Thoracic aorta (tissue), 2 donors: ENCODE results near the gene RAPH1. TPM values are rescaled to one million over a fixed set of nuclear protein-coding genes. Genes with fewer than 3 reads are reported as not detected.

ENCODE experiments used
- ATAC-seq: fragments of 150-250 bp; one replicate; pipeline ENCODE4 v1.8.0; 2017; ENCODE audit warnings: low read depth; ENCODE audit not compliant: insufficient number of reproducible peaks, low FRiP score
- DNase-seq: peaks from one replicate; pipeline ENCODE4 v3.0.0-alpha.2; 2020; ENCODE audit warnings: low spot score
- H3K27ac ChIP-seq, 2 donors: fragments of 200-600 bp; sonication (generic); 1 replicate in 1 of 2; 2 replicates in 1 of 2; pipeline ENCODE4 v1.5.1; 2016; ENCODE audit warnings: mild to moderate bottlenecking in 2 of 2, moderate library complexity in 2 of 2
- H3K27me3 ChIP-seq: fragments of 200-600 bp; sonication (generic); replicated peaks from 2 replicates; pipeline ENCODE4 v1.6.0; 2016; ENCODE audit warnings: mild to moderate bottlenecking; ENCODE audit not compliant: insufficient read depth
- H3K36me3 ChIP-seq: fragments of 200-600 bp; sonication (generic); one replicate; pipeline ENCODE4 v1.5.1; 2016
- H3K4me1 ChIP-seq, 2 donors: fragments of 200-600 bp; sonication (generic); 1 replicate in 1 of 2; 2 replicates in 1 of 2; pipeline versions ENCODE4 v1.5.1 to v1.6.0; 2016; ENCODE audit warnings: low read depth in 2 of 2, mild to moderate bottlenecking in 1 of 2; ENCODE audit not compliant: control insufficient read depth in 1 of 2
- H3K4me3 ChIP-seq: fragments of 200-600 bp; sonication (generic); 2 replicates; pipeline ENCODE4 v1.5.1; 2016; ENCODE audit warnings: mild to moderate bottlenecking
- H3K9me3 ChIP-seq: fragments of 200-600 bp; sonication (generic); 2 replicates; pipeline ENCODE4 v1.5.1; 2016
- total RNA-seq, 2 donors: library from RNA; depleted of rRNA; stranded (reverse); fragments of >200 nt; gene quantifications; one replicate each; pipeline versions ENCODE4 v1.1.0 to v1.2.3, GENCODE V29; 2016
- TF ChIP-seq, protein P1 (sequence below): fragments of 200-600 bp; sonication (generic); IDR thresholded peaks from one replicate; pipeline ENCODE4 v1.5.1; 2019; ENCODE audit warnings: antibody characterized with exemption

Gene RAPH1
- total RNA-seq, 2 donors from 2014 or later = 44.8 to 86.8 TPM

DNA sequence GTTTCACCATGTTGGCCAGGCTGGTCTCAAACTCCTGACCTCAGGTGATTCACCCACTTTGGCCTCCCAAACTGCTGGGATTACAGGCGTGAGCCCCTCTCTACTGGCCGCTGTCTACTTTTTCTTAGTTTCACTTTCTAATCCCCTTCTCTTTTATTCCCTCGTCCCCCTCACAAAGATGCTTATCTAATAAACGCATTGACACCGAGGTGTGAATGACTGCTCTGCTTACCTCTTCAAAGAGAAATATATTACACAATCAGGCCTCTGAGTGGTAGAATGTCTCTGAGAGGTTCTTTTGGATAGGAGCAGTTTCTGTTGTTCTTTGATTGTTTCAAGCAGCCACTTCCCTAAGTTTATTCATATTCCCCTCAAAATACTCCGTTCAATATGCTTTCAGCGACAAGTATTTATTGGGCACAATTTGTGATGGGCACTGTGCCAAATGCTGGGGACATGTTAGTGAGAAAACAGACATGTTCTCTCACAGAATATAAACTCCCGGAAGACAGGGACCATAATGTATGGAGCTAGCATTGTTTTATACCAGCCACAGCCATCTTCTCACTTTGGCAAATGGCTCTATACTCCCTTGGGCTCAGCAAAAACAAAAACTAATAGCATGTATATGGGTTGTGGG, 34.7 kb upstream of the RAPH1 start:
- no peak for DNase-seq
- H3K4me1 ChIP-seq = no peaks in the 10 kb centered on the region
- no peak for ATAC-seq
- H3K27ac ChIP-seq = no peak overlapping the region
- H3K9me3 ChIP-seq = no peaks in the 10 kb centered on the region
- H3K27me3 ChIP-seq = no peaks in the 10 kb centered on the region
- no peaks in the 10 kb centered on the region for H3K36me3 ChIP-seq
- H3K4me3 ChIP-seq = no peak overlapping the region
- TF ChIP-seq, protein P1, sequence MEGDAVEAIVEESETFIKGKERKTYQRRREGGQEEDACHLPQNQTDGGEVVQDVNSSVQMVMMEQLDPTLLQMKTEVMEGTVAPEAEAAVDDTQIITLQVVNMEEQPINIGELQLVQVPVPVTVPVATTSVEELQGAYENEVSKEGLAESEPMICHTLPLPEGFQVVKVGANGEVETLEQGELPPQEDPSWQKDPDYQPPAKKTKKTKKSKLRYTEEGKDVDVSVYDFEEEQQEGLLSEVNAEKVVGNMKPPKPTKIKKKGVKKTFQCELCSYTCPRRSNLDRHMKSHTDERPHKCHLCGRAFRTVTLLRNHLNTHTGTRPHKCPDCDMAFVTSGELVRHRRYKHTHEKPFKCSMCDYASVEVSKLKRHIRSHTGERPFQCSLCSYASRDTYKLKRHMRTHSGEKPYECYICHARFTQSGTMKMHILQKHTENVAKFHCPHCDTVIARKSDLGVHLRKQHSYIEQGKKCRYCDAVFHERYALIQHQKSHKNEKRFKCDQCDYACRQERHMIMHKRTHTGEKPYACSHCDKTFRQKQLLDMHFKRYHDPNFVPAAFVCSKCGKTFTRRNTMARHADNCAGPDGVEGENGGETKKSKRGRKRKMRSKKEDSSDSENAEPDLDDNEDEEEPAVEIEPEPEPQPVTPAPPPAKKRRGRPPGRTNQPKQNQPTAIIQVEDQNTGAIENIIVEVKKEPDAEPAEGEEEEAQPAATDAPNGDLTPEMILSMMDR = no peak

GRCh38 chr2:203567691-203568090, 32.6 kb upstream of the RAPH1 start:
- no peaks in the 10 kb centered on the region for H3K27me3 ChIP-seq
- TF ChIP-seq, protein P1 = no peak
- no peak overlapping the region for H3K27ac ChIP-seq
- H3K36me3 ChIP-seq = no peaks in the 10 kb centered on the region
- H3K9me3 ChIP-seq = no peaks in the 10 kb centered on the region
- no peak for ATAC-seq
- H3K4me3 ChIP-seq = no peak overlapping the region
- no peak for DNase-seq
- no peaks in the 10 kb centered on the region for H3K4me1 ChIP-seq

DNA sequence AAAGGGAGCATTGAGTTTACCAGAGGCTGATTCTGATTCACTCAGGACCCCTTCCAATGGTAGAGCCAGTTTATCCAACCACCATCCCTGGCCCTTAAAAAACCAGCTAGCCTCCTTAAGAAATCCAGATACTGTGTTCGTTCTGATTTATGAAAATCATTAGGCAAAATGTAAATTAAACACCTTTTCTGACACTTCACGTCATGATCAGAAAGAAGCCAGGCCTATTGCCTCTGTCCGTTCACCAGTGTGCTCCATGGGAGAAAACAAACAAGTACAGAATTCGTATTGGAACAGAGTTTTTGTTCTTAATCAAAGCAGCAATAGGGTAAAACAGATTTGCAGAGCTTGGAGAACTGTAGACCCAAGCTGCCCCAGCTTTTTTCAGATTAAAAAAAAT, 31.1 kb upstream of the RAPH1 start:
- no peak for DNase-seq
- H3K27ac ChIP-seq = no peak overlapping the region
- H3K4me3 ChIP-seq = no peak overlapping the region
- H3K9me3 ChIP-seq = no peaks in the 10 kb centered on the region
- H3K36me3 ChIP-seq = no peaks in the 10 kb centered on the region
- H3K4me1 ChIP-seq = peaks cover 0 to 12% of the 10 kb centered on the region in 2 donors
- no peak for ATAC-seq
- no peaks in the 10 kb centered on the region for H3K27me3 ChIP-seq
- TF ChIP-seq, protein P1 = no peak

GRCh38 chr2:203565076-203565475, 30.0 kb upstream of the RAPH1 start:
- no peak overlapping the region for H3K27ac ChIP-seq
- H3K4me1 ChIP-seq = peaks cover 0 to 12% of the 10 kb centered on the region in 2 donors
- no peak overlapping the region for H3K4me3 ChIP-seq
- no peaks in the 10 kb centered on the region for H3K36me3 ChIP-seq
- TF ChIP-seq, protein P1 = no peak
- no peaks in the 10 kb centered on the region for H3K9me3 ChIP-seq
- ATAC-seq = no peak
- H3K27me3 ChIP-seq = no peaks in the 10 kb centered on the region
- DNase-seq = no peak

DNA sequence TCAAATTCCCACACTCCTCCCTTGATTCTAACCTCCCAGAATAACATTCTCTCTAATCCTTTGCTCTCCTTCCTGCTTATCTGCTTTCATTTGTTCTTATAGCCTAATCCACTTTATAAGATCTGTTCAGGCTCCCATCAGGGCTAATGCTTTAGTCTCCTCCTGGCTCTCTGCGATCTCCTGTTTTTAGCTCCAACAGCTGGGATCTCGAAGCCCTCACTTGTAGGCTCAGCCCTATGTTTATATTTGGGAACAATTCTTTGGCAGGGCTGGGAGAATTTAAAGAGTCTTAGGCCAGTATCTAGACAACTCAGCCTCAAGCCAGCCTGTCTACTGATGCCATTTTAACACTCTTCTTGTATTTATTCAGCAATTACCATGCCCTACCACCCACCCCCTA, 27.2 kb upstream of the RAPH1 start:
- H3K4me3 ChIP-seq = no peak overlapping the region
- no peaks in the 10 kb centered on the region for H3K36me3 ChIP-seq
- no peak for ATAC-seq
- DNase-seq = no peak
- peaks cover 0 to 12% of the 10 kb centered on the region in 2 donors for H3K4me1 ChIP-seq
- H3K9me3 ChIP-seq = no peaks in the 10 kb centered on the region
- TF ChIP-seq, protein P1 = no peak
- peak overlapping the region; percentile 28 to 47 for H3K27ac ChIP-seq
- H3K27me3 ChIP-seq = no peaks in the 10 kb centered on the region
